Large intestine (tissue), 3 donors: ENCODE measurements around the gene EMILIN2. TPM values are rescaled to one million over a fixed set of nuclear protein-coding genes. Genes with fewer than 3 reads are reported as not detected.

ENCODE experiments used
- DNase-seq, 2 donors: peaks; one replicate each; pipeline versions ENCODE4 v3.0.0 to v3.0.0-alpha.2; 2013
- H3K27ac ChIP-seq: one replicate; pipeline ENCODE4 v1.5.1; 2013; ENCODE audit warnings: low read length
- H3K27me3 ChIP-seq: 2 replicates; pipeline ENCODE4 v1.6.1; 2013; ENCODE audit warnings: low read length; ENCODE audit not compliant: control insufficient read depth, insufficient read depth
- H3K36me3 ChIP-seq: 2 replicates; pipeline ENCODE4 v1.6.1; 2013; ENCODE audit warnings: low read length; ENCODE audit not compliant: control insufficient read depth, insufficient read depth
- H3K4me1 ChIP-seq: one replicate; pipeline ENCODE4 v1.6.1; 2013; ENCODE audit warnings: low read length; ENCODE audit not compliant: control insufficient read depth, insufficient read depth
- H3K4me3 ChIP-seq: one replicate; pipeline ENCODE4 v1.5.1; 2013; ENCODE audit warnings: low read length
- H3K9me3 ChIP-seq: one replicate; pipeline ENCODE4 v1.6.1; 2013; ENCODE audit warnings: mild to moderate bottlenecking, low read depth, low read length, moderate library complexity; ENCODE audit not compliant: control insufficient read depth
- WGBS: methylation state at CpG from one replicate; pipeline ENCODE4 v1.1.5; 2013; ENCODE audit warnings: low lambda C conversion rate; ENCODE audit not compliant: insufficient coverage; 5-methylcytosine and 5-hydroxymethylcytosine counted together
- polyA plus RNA-seq: library from polyadenylated mRNA; unstranded; fragments of 120-200 nt; gene quantifications from one replicate; pipeline ENCODE4 v1.2.1, GENCODE V29; 2013

EMILIN2 gene
- polyA plus RNA-seq, 1 donor = 30.4 TPM

- Histone ChIP-seq H3K27ac (no peak overlapping the region), H3K9me3 (no peaks in the 10 kb centered on the region), H3K27me3 (no peaks in the 10 kb centered on the region), H3K4me3 (no peak overlapping the region), H3K36me3 (no peaks in the 10 kb centered on the region), H3K4me1 (no peaks in the 10 kb centered on the region)
- no CpG with 5 or more reads among the region's 6 CpGs for WGBS
- DNase-seq = no peak
These were observed 25.3 kb downstream of the EMILIN2 start for GRCh38 chr18:2872095-2872494.

GRCh38 chr18:2874765-2875164 is 28.0 kb downstream of the EMILIN2 start:
- no peaks in the 10 kb centered on the region for H3K36me3 ChIP-seq
- WGBS = 93% methylated on average over 2 of the region's 7 CpGs
- no peaks in the 10 kb centered on the region for H3K9me3 ChIP-seq
- no peak overlapping the region for H3K4me3 ChIP-seq
- no peaks in the 10 kb centered on the region for H3K27me3 ChIP-seq
- no peaks in the 10 kb centered on the region for H3K4me1 ChIP-seq
- peak overlapping the region; percentile 10 for H3K27ac ChIP-seq
- DNase-seq = no peak

- Histone ChIP-seq H3K4me3 (no peak overlapping the region), H3K27ac (no peak overlapping the region), H3K27me3 (no peaks in the 10 kb centered on the region), H3K9me3 (no peaks in the 10 kb centered on the region), H3K36me3 (no peaks in the 10 kb centered on the region), H3K4me1 (peaks cover 5% of the 10 kb centered on the region)
- DNase-seq = no peak
- WGBS = no CpG with 5 or more reads among the region's 15 CpGs
These were observed 32.0 kb downstream of the EMILIN2 start for GRCh38 chr18:2878656-2879330.

DNA sequence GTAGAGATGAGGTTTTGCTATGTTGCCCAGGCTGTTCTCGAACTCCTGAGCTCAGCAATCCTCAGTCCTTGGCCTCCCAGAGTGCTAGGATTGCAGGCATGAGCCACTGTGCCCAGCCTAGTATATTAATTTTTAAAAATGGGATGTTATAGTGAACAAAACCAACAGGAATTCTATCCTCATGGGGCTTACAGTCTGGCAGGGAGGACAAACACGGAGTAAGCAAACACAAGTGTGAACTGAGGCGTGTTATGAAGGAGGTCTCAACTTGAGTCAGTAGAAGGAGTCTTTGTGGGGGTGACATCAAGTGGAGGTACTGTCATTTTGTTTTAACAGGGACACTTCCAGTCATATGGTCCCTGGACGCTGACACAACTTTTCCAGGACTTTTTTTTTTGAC is 33.1 kb downstream of the EMILIN2 start:
- Histone ChIP-seq H3K27me3 (no peaks in the 10 kb centered on the region), H3K27ac (no peak overlapping the region), H3K36me3 (no peaks in the 10 kb centered on the region), H3K4me1 (peaks cover 5% of the 10 kb centered on the region), H3K9me3 (no peaks in the 10 kb centered on the region), H3K4me3 (no peak overlapping the region)
- no peak for DNase-seq
- no CpG with 5 or more reads among the region's 4 CpGs for WGBS

DNA sequence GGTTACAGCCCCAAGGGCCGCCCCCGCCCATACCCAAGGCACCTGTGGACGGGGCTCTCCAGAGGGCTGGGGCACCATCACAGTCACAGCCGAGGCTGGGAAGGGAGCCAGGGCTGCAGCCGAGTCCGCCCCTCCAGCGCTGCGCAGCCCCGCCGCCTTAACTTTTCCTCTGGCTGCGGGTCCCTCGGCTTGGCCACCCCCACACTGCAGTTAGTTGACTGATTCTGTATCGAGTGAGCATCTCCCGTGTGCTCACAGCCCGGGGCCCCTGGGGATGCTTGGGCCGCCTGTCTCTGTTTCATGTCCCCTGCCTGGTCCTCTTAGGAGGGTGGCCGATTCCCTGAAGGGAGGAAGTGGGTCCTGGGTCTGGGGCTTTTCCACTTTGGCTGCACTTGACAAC is 33.7 kb downstream of the EMILIN2 start:
- Histone ChIP-seq H3K4me1 (peaks cover 5% of the 10 kb centered on the region), H3K9me3 (no peaks in the 10 kb centered on the region), H3K27ac (no peak overlapping the region), H3K27me3 (no peaks in the 10 kb centered on the region), H3K4me3 (no peak overlapping the region), H3K36me3 (no peaks in the 10 kb centered on the region)
- no peak for DNase-seq
- WGBS = no CpG with 5 or more reads among the region's 17 CpGs

DNA sequence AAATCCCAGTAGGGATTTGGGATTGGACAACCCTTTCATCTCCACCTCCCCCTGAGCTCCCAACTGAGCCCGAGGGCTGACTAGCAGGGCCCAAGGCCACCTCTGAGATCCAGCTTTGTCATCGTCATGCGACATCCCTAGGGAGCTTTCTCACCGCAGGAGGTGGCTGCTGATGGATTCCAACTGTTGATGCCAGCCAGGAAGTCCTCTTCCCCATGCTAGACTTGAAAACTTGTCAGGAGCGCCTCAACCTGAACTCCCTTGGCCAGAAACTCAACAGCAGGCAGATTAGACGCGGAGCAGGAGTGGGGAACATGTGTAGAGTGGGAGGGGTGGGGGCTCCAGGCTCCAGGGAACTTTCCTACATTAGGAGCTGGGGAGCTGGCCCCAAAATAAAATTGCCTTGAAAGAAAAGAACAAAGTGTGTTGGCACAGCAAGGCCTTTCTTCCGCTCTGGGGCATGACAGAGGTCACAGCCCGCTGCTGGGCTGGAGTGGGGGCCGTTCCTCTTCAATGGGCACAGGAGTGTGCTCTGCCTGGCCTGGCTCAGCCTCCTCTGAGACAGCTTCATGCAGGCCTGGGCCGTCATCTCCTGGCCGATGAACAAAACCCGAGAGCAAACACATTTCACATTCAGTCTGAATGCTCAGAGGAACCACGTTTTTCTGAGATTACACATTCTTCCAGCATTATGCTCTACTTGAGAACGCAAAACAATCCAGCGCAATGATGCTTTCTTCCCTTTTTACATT is 34.5 kb downstream of the EMILIN2 start:
- peaks cover 5% of the 10 kb centered on the region for H3K4me1 ChIP-seq
- no peaks in the 10 kb centered on the region for H3K27me3 ChIP-seq
- peak in 1 of 2 donors; percentile 31 for DNase-seq
- peak overlapping the region; percentile 65 for H3K27ac ChIP-seq
- H3K9me3 ChIP-seq = no peaks in the 10 kb centered on the region
- no peak overlapping the region for H3K4me3 ChIP-seq
- no CpG with 5 or more reads among the region's 16 CpGs for WGBS
- no peaks in the 10 kb centered on the region for H3K36me3 ChIP-seq

- Histone ChIP-seq H3K36me3 (no peaks in the 10 kb centered on the region), H3K9me3 (no peaks in the 10 kb centered on the region), H3K27ac (peak overlapping the region; percentile 65), H3K27me3 (no peaks in the 10 kb centered on the region), H3K4me1 (peaks cover 5% of the 10 kb centered on the region), H3K4me3 (no peak overlapping the region)
- 100% methylated on average over 1 of the region's 9 CpGs for WGBS
- no peak for DNase-seq
These were observed 35.0 kb downstream of the EMILIN2 start for GRCh38 chr18:2881840-2882195.

GRCh38 chr18:2882201-2882600 is 35.4 kb downstream of the EMILIN2 start:
- peaks cover 5% of the 10 kb centered on the region for H3K4me1 ChIP-seq
- no peaks in the 10 kb centered on the region for H3K36me3 ChIP-seq
- H3K27me3 ChIP-seq = no peaks in the 10 kb centered on the region
- peak overlapping the region; percentile 65 for H3K27ac ChIP-seq
- H3K4me3 ChIP-seq = no peak overlapping the region
- no CpG with 5 or more reads among the region's 4 CpGs for WGBS
- H3K9me3 ChIP-seq = no peaks in the 10 kb centered on the region
- DNase-seq = no peak

DNA sequence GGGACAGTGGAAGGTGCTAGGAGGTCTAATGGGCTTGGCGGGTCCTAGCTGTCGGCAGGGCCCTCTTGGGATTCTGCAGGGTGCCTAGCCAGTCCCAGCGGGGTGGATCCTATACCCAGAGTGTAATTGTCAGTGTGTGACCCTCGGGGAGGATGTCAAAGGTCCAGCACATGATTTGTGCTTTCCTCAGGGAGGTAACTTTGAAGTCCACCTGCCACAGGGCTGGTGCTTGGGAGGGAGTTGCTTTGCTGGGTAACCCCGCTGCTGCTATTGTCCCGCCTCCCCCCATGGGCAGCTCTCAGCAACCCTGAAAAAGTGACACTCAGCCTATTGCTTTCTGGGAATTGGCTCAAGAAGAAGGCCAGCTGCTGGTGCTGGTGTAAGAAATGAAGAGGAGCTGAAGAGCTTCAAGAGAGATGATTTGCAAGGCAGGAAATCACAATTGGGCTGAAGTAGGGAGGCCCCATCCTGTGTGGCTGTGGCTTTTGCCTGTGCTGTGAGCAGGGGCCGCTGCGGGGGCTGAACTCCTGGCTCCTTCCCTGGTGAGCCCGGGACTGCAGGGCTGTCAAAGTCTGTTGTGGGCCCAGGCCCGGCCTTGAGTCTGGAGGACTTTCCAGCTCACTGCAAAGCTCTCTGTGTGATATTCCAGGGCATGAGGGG is 36.4 kb downstream of the EMILIN2 start:
- Histone ChIP-seq H3K4me1 (peaks cover 5% of the 10 kb centered on the region), H3K9me3 (no peaks in the 10 kb centered on the region), H3K4me3 (no peak overlapping the region), H3K27me3 (no peaks in the 10 kb centered on the region), H3K36me3 (no peaks in the 10 kb centered on the region), H3K27ac (no peak overlapping the region)
- no CpG with 5 or more reads among the region's 10 CpGs for WGBS
- DNase-seq = no peak

- no peaks in the 10 kb centered on the region for H3K27me3 ChIP-seq
- H3K9me3 ChIP-seq = no peaks in the 10 kb centered on the region
- DNase-seq = no peak
- no peaks in the 10 kb centered on the region for H3K36me3 ChIP-seq
- H3K4me1 ChIP-seq = peaks cover 5% of the 10 kb centered on the region
- H3K27ac ChIP-seq = no peak overlapping the region
- WGBS = no CpG with 5 or more reads among the region's 13 CpGs
- H3K4me3 ChIP-seq = no peak overlapping the region
These were observed 38.0 kb downstream of the EMILIN2 start for GRCh38 chr18:2884706-2885285.
